Measurements from ENCODE around the gene KLHDC4.

Gene KLHDC4

GRCh38 chr16:87704754-87705353 lies 60.9 kb downstream of the KLHDC4 start:
- H3K4me1 ChIP-seq: no peaks in the 10 kb centered on the region
- no peak for TF ChIP-seq CTCF (IDR thresholded peaks at IDR 0.05; ENCODE audit: low read depth, low read length)
- H3K27me3 ChIP-seq: no peaks in the 10 kb centered on the region
- H3K9me3 ChIP-seq: no peaks in the 10 kb centered on the region
- no peak for DNase-seq
- no peak overlapping the region for H3K4me3 ChIP-seq (ENCODE audit: low read depth, low read length)
- H3K36me3 ChIP-seq: peaks cover 54% of the 10 kb centered on the region

DNA sequence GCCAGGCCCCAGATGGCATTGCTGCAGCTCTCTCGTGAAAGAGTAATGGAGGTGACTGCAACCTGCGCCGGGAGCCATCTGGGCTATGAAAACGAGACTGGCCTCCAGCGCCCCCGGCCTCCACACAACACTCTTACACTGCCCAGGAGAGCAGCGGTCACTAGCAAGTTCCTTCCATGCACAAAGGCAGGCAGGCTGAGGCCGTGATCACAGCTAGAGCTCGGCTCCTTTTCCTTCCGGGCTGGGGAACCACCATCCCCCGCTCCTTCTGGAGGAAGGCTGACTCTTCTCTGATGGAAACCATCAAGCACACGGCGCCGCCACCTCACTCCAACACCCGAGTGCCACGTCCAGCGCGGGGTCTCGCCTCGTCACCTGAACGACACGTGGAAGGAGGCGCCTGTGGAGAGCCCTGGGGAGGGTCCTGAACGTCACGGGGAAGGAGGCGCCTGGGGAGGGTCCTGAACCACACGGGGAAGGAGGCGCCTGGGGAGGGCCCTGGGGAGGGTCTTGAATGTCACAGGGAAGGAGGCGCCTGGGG lies 61.9 kb downstream of the KLHDC4 start:
- no peaks in the 10 kb centered on the region for H3K4me1 ChIP-seq

DNA sequence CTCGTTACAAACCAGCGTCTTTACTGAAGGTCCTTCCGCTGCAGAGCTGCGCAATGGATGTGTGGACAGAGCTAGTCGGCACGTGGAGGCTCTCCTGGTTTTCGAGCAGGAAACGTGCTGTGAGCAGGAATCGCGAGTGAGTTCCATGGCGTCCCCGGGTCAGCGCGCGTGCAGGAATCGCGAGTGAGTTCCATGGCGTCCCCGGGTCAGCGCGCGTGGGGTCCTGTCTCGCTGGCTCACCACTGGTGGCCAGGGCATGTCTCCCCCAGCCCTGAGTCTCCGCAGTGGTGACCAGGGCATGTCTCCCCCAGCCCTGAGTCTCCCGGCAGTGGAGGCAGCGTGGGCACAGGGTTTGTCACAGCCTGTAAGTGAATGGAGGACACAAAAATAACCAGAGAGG lies 62.7 kb downstream of the KLHDC4 start:
- no peaks in the 10 kb centered on the region for H3K9me3 ChIP-seq
- H3K27me3 ChIP-seq: no peaks in the 10 kb centered on the region
- H3K4me3 ChIP-seq (ENCODE audit: low read depth, low read length): no peak overlapping the region
- peaks cover 51% of the 10 kb centered on the region for H3K36me3 ChIP-seq
- no peaks in the 10 kb centered on the region for H3K4me1 ChIP-seq
- DNase-seq: no peak
- no peak for TF ChIP-seq CTCF (IDR thresholded peaks at IDR 0.05; ENCODE audit: low read depth, low read length)

More for the DNA sequence above, 61.9 kb downstream of the KLHDC4 start:
- DNase-seq: no peak
- H3K36me3 ChIP-seq: peaks cover 51% of the 10 kb centered on the region
- no peak overlapping the region for H3K4me3 ChIP-seq (ENCODE audit: low read depth, low read length)
- TF ChIP-seq CTCF (IDR thresholded peaks at IDR 0.05; ENCODE audit: low read depth, low read length): no peak
- H3K9me3 ChIP-seq: no peaks in the 10 kb centered on the region
- no peaks in the 10 kb centered on the region for H3K27me3 ChIP-seq

DNA sequence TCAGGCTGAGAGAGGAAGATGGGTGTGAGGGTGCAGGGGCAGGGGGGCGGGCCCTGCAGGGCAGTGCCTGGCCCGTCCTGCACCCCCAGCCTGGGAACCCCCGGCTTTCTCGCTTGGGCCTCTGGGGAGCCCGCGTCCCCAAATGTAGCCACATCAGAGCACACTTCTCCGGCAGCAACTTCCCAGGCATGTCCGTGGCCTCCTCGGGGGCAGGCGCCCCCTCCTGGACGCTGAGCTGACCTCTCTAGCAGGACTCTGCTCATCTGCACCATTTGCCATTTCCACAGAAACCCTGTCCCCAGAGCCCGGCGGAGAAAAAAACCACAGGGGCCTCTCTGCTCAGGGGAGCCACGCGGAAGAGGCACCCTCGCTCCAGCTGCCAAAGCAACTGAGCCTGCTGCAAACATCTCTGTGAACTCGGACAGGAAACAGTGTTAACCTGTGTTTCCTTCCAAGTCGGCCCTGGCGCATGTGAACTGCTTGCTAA lies 63.4 kb downstream of the KLHDC4 start:
- H3K9me3 ChIP-seq: no peaks in the 10 kb centered on the region
- H3K4me1 ChIP-seq: no peaks in the 10 kb centered on the region
- H3K4me3 ChIP-seq (ENCODE audit: low read depth, low read length): no peak overlapping the region
- no peaks in the 10 kb centered on the region for H3K27me3 ChIP-seq
- DNase-seq: peak; percentile 60
- H3K36me3 ChIP-seq: peaks cover 51% of the 10 kb centered on the region
- TF ChIP-seq CTCF (IDR thresholded peaks at IDR 0.05; ENCODE audit: low read depth, low read length): peak; percentile 64

GRCh38 chr16:87701505-87701921 lies 64.3 kb downstream of the KLHDC4 start:
- DNase-seq: no peak
- Histone ChIP-seq H3K36me3 (peaks cover 47% of the 10 kb centered on the region), H3K4me1 (no peaks in the 10 kb centered on the region), H3K27me3 (no peaks in the 10 kb centered on the region), H3K9me3 (no peaks in the 10 kb centered on the region), H3K4me3 (ENCODE audit: low read depth, low read length) (no peak overlapping the region)
- TF ChIP-seq CTCF (IDR thresholded peaks at IDR 0.05; ENCODE audit: low read depth, low read length): no peak

DNA sequence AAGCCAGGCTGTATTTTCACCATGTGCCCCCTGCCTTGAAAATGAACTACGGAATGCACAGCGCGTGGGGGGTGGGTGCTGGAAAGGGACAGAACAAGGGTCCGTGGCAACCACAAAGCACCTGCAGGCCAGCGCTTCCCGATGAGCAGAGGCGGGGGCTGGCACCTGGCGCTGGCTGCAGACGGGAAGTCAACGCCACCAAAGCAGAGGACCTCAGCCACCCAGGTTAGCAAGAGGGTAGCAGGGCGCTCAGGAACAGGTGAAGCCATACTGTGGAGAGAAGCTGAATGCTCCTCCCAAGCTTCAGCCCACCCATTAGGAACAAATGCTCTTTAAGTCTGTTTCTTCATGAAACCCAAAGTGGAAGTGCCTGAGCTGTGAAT lies 64.7 kb downstream of the KLHDC4 start:
- no peaks in the 10 kb centered on the region for H3K27me3 ChIP-seq
- no peak for DNase-seq
- H3K4me3 ChIP-seq (ENCODE audit: low read depth, low read length): no peak overlapping the region
- no peaks in the 10 kb centered on the region for H3K4me1 ChIP-seq
- peaks cover 52% of the 10 kb centered on the region for H3K36me3 ChIP-seq
- no peaks in the 10 kb centered on the region for H3K9me3 ChIP-seq
- TF ChIP-seq CTCF (IDR thresholded peaks at IDR 0.05; ENCODE audit: low read depth, low read length): no peak
